H7 (cell line): ENCODE measurements around the gene MMEL1. TPM values are rescaled to one million over a fixed set of nuclear protein-coding genes. Genes with fewer than 3 reads are reported as not detected.
A peak's percentile ranks its signal among the peaks of the same experiment; 100 is the strongest.
"Not testable (repeated sequence)": the region's sequence is repeated elsewhere in the genome, so short reads cannot be mapped to it uniquely, and the experiment has no call there.

Experiments used
- DNase-seq: peaks from one replicate; pipeline ENCODE4 v3.0.0; 2012
- H3K27me3 ChIP-seq: 2 replicates; pipeline ENCODE4 v1.6.0; 2011; ENCODE audit warnings: mild to moderate bottlenecking, low read length; ENCODE audit not compliant: control insufficient read depth, insufficient read depth
- H3K36me3 ChIP-seq: replicated peaks from 2 replicates; pipeline ENCODE4 v1.5.1; 2011; ENCODE audit warnings: low read length; ENCODE audit not compliant: control insufficient read depth, insufficient read depth
- H3K4me3 ChIP-seq: 2 replicates; pipeline ENCODE4 v1.5.1; 2011; ENCODE audit warnings: low read depth, mild to moderate bottlenecking, control low read depth, low read length, moderate library complexity; ENCODE audit not compliant: insufficient read depth
- total RNA-seq: library from RNA; depleted of rRNA; stranded (reverse); fragments of >200 nt; shearing (Covaris generic); gene quantifications from 2 replicates; pipeline ENCODE4 v1.2.3, GENCODE V29; 2014; rRNA removed

Gene MMEL1
- 1.3 and 3.0 TPM in 2 replicates for total RNA-seq

DNA sequence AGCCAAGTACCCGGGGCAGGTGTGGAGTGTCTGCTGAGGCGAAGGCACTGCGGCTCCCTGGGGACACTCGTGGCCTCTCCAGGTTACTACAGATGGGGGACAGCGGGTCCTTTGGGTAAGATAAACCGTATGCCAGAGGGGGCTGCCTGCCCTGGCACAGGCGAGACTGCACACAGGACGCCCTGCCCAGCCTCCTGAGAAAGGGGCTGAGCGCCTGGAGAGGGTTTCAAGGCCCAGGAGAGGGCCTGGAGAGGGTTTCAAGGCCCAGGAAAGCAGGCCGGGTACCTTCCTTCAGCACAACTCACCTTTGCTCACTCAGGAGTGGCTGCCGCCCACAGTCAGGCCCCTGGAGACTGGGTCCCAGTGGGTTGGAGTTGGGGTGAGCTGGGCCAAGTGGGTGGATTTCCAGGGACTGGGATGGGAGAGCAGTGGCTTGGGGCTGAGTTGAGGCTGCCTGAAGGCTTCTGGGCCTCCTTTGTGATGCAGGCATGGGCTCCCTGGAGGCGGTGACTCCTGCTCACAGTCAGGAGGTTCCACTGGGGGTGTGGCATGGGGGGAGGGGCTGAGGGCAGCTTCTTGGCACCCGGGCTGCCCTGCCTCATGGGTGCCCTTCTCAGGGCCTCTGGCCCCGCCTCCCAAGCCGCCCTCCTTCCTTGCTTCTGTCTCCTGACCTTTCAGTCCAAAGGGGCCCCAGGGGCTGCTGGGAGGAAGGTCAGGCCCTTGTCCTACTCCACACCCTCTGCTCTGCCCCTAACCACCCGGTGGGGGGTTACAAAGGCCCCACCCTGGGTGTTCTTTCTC, at the start of gene MMEL1:
Gene MMEL1 (minus strand): TSS at position 456 of the 801 bp plus-strand sequence. CDS start 3,532 bp downstream, outside the sequence.
- Histone ChIP-seq H3K27me3 (peaks cover 32% of the 10 kb centered on the region), H3K4me3 (no peak within 1 kb of the TSS), H3K36me3 (no peaks in the 10 kb centered on the region; the same call in 1 of the 2 replicates)
- peak; percentile 88 for DNase-seq

DNA sequence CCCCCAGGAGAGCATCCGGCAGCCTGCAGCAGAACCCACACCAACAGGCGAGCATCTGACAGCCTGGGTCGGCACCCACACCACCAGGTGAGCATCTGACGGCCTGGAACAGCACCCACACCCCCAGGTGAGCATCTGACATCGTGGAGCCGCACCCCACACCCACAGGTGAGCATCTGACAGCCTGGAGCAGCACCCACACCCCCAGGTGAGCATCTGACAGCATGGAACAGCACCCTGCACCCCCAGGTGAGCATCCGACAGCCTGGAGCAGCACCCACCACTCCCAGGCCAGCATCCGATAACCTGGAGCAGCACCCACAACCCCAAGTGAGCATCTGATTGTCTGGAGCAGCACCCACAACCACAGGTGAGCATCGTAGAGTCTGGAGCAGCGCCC, 43.9 kb upstream of the MMEL1 start:
- H3K27me3 ChIP-seq, H3K4me3 ChIP-seq: not testable (repeated sequence)

DNA sequence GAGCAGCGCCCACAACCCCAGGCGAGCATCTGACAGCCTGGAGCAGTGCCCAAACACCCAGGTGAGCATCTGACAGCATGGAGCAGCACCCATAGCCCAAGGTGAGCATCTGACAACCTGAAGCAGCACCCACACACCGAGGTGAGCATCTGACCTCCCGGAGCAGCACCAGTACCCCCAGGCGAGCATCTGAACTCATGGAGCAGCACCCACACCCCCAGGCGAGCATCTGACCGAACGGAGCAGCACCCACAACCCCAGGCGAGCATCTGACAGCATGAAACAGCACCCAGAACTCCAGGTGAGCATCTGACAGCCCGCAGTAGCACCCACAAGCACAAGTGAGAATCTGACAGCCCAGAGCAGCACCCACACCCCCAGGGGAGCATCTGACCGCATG, 38.8 kb upstream of the MMEL1 start:
- not testable (repeated sequence) for DNase-seq

More for the DNA sequence above, 43.9 kb upstream of the MMEL1 start:
- not testable (repeated sequence) for DNase-seq, H3K36me3 ChIP-seq

GRCh38 chr1:2659806-2660205, 27.0 kb upstream of the MMEL1 start:
- not testable (repeated sequence) for H3K36me3 ChIP-seq

More for the DNA sequence above, 38.8 kb upstream of the MMEL1 start:
- H3K36me3 ChIP-seq, H3K27me3 ChIP-seq, H3K4me3 ChIP-seq: not testable (repeated sequence)

GRCh38 chr1:2657909-2658308, 25.1 kb upstream of the MMEL1 start:
- H3K4me3 ChIP-seq, H3K27me3 ChIP-seq, DNase-seq, H3K36me3 ChIP-seq: not testable (repeated sequence)

More at GRCh38 chr1:2659806-2660205, 27.0 kb upstream of the MMEL1 start:
- H3K27me3 ChIP-seq, DNase-seq, H3K4me3 ChIP-seq: not testable (repeated sequence)

- not testable (repeated sequence) for H3K27me3 ChIP-seq, DNase-seq, H3K36me3 ChIP-seq, H3K4me3 ChIP-seq
Measured at GRCh38 chr1:2657124-2657523, 24.3 kb upstream of the MMEL1 start.

GRCh38 chr1:2655598-2656434, 23.0 kb upstream of the MMEL1 start:
- not testable (repeated sequence) for DNase-seq, H3K4me3 ChIP-seq, H3K27me3 ChIP-seq, H3K36me3 ChIP-seq

GRCh38 chr1:2654443-2654948, 21.7 kb upstream of the MMEL1 start:
- not testable (repeated sequence) for H3K4me3 ChIP-seq, H3K36me3 ChIP-seq, H3K27me3 ChIP-seq, DNase-seq

- not testable (repeated sequence) for H3K36me3 ChIP-seq, H3K27me3 ChIP-seq, DNase-seq, H3K4me3 ChIP-seq
Measured at GRCh38 chr1:2653741-2654442, 21.1 kb upstream of the MMEL1 start.

GRCh38 chr1:2652926-2653571, 20.2 kb upstream of the MMEL1 start:
- not testable (repeated sequence) for H3K4me3 ChIP-seq, DNase-seq, H3K36me3 ChIP-seq, H3K27me3 ChIP-seq

DNA sequence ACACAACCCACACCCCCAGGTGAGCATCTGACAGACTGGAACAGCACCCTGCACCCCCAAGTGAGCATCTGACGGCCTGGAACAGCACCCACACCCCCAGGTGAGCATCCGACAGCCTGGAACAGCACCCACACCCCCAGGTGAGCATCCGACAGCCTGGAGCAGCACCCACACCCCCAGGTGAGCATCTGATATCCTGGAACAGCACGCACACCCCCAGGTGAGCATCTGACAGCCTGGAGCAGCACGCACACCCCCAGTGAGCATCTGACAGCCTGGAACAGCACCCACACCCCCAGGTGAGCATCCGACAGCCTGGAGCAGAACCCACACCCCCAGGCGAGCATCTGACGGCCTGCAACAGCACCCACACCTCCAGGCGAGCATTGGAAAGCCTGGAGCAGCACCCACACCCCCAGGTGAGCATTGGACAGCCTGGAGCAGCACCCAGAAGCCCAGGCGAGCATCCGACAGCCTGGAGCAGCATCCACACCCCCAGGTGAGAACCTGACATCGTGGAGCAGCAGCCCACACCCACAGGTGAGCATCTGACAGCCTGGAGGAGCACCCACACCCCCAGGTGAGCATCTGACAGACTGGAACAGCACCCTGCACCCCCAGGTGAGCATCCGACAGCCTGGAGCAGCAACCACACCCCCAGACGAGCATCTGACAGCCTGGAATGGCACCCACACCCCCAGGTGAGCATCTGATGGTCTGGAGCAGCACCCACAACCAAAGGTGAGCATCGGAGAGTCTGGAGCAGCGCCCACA, 19.5 kb upstream of the MMEL1 start:
- H3K27me3 ChIP-seq, H3K36me3 ChIP-seq, H3K4me3 ChIP-seq, DNase-seq: not testable (repeated sequence)

GRCh38 chr1:2650967-2651645, 18.3 kb upstream of the MMEL1 start:
- no peaks in the 10 kb centered on the region for H3K36me3 ChIP-seq
- no peak overlapping the region for H3K4me3 ChIP-seq
- no peak for DNase-seq
- H3K27me3 ChIP-seq: no peaks in the 10 kb centered on the region; the same call in 1 of the 2 replicates

GRCh38 chr1:2646837-2647236, 14.0 kb upstream of the MMEL1 start:
- H3K27me3 ChIP-seq: peaks cover 7% of the 10 kb centered on the region; the same call in 1 of the 2 replicates
- no peak for DNase-seq
- H3K36me3 ChIP-seq: no peaks in the 10 kb centered on the region
- H3K4me3 ChIP-seq: no peak overlapping the region
